Hepatic stellate cell (primary cell): ENCODE data around the gene PACS1.

Experiments used
- DNase-seq: peaks from one replicate; pipeline ENCODE4 v3.0.0; 2011; ENCODE audit warnings: low spot score

The PACS1 gene

DNA sequence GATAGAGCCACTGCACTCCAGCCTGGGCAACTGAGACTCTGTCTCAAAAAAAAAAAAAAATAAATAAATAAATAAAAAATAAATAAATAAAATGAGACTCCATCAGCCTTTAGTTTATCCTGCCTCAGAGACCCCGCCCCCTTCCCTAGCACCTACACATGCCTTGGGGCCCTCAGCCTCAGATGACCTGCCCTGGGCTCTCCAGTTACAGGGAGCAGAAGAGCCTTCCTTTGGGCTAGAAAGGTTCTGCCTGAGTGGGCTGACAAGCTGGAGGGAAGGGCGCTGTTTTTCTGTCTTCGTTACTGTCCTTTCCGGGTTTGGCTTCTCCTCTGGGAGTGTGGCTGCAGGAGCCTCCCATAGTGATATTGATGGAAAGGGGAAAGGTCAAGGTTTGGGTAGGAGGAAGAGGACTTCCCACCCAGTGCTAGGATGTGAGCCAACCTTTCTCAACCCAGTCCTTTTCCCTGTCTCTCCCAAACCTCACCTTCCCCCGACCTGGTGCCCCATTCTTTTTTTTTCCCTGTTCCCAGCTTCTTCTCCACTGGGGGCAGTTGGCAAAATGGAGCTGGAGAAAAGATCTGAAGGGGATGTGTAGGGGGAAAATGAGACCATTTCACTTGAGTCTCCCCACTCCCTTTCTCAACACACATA lies 19.4 kb upstream of the PACS1 start:
- DNase-seq, result no peak

DNA sequence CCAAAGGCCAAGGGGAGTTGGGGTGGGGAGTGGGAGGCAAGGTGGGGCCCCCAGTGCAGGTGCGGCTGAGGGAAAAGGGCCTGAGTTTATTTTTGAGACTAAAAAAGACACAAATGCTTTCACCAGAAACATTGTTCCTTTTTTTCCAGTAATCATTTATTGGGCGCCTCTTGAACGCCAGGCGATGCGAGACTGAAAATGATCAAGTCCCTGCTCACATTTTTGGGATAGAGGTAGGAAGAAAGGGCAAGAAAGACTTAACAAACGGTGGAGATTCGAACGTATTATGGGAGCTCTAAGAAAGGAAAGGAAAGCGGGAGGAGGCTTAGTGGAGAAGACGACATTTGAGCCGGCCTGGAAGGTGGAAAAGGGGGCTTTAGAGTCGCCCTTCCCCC lies 18.7 kb upstream of the PACS1 start:
- no peak for DNase-seq

DNA sequence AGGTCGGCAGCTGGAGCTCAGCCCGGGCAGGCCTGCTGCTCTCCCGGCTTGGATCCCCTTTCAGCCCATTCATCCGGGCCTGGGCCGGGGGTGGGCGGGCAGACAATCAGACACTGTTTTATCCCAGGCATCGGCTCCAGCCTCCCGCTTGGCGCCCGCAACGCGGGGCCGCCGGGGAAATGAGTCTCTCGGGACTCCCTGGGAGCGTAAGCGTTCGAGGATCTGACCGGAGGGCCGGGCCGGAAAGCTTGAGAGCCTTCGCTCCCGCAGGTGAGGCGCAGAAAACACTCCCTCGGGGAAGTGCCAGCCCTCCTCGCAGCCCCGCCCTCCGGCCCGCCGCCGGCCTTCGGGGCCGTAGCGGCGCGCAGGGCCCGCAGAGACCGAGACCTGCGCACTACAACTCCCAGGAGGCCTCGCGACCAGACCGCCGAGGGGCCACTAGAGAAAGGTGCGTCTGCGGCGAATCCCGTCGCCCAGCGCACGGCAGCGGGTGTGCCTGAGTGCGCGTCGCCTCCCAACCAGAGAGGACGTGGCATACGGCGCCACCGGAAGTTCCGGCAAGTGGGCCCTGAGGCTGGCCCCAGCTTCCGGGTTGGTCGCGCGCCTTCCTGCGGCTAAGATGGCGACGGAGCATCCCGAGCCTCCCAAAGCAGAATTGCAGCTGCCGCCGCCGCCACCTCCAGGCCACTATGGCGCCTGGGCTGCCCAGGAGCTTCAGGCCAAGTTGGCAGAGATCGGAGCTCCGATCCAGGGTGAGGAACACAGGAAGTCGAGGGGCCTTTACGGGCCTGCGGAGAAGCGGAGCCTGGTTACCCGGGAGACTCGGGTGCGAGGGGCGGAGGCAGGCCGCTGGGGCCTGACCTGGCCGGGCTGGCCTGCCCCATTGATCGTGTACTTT lies 18.1 kb upstream of the PACS1 start, which contains the start of gene SF3B2:
Gene SF3B2 (plus strand): TSS at position 599 of the 898 bp plus-strand sequence. CDS start 21 bp downstream, at position 620.
- peak; percentile 98 for DNase-seq

DNA sequence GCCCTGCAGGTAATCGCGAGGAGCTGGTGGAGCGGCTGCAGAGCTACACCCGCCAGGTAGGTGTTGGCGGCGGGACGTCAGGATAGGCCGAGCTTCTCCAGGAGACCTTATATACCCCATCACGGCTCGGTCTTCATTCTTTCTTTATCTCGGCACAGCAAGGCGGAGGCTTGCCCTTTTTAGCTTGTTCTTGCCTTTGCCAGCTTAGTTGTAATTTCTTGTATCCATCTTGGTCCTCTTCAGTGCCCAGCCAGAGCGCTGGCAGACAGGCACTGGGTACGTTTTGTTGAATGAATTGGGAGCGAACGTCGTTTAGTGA lies 17.4 kb upstream of the PACS1 start:
- DNase-seq, result no peak

DNA sequence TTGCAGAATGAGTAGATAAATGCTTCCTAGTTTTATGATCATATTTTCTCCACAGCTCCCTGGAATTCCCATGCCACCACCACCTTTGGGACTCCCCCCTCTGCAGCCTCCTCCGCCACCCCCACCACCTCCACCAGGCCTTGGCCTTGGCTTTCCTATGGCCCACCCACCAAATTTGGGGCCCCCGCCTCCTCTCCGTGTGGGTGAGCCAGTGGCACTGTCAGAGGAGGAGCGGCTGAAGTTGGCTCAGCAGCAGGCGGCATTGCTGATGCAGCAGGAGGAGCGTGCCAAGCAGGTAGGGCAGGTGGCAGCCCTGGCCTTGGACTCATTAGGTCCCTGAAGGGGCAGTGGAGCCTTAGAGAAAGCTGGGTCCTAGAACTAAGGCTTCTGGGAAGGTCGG lies 15.1 kb upstream of the PACS1 start:
- DNase-seq, result no peak

DNA sequence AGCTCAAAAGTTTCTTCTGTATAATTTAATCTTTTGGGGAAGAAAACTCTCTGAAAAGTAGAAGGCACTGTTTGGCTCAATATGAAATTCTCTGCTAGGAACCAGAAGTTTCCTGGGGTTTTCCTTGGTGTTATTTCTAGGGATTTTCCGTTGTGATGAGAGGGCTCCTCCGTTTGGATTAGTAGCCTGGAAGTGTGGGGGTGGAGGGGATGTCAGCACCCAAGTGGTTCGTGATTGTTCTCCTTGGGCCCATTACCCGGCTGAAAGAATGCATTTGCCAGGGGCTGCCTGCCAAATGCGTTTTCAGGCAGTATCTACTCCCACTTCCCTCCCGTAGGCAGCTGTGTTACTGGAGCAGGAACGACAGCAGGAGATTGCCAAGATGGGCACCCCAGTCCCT lies 13.6 kb upstream of the PACS1 start:
- no peak for DNase-seq

DNA sequence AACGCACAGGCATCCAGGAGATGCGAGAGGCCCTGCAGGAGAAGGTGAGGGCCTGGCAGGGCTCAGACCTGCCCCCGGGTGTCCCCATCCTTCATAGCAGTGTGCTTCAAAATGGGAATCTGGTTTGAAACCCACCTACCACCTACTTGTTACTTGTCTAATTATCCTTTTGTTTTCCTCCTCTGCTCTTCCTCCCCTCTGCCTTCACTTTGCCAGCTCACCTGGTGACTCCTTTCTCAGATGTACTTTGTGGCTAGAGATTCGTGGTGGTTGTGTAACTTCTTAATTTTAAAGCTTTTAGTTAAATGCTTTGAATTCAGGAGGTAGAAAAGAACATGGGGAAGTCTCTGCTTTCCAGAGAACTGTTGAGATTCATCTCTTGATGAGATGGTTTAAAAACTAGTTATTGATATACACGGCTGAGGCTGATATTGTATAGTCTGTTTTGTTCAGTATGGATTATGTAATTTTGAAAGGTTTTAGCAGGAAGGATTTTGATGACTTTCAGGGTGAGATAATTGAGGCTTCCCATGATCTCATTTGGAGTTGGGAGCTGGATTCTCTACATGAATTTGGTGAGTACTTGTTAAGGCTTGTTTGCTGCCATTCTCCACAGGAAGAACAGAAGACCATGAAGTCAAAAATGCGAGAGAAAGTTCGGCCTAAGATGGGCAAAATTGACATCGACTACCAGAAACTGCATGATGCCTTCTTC lies 9.9 kb upstream of the PACS1 start:
- no peak for DNase-seq

DNA sequence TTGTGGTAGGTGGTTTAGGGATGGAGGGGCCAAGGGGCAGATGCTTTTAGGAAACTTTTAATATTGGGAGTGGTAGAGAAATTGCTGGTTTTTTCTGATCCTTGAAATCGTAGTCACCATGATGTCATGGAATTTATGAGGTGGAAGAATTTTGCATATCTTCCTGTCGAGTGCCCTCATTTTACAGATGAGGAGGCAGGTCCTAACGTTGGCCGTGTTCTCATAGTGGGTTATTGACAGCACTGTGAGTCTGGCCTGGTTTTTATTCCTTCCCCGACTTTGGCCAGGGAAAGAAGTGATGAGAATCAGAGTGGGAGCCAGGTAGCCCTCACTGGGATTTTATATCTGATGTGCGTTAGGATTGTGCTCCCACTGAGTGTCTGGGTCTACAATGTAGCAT lies 8.8 kb upstream of the PACS1 start:
- no peak for DNase-seq

DNA sequence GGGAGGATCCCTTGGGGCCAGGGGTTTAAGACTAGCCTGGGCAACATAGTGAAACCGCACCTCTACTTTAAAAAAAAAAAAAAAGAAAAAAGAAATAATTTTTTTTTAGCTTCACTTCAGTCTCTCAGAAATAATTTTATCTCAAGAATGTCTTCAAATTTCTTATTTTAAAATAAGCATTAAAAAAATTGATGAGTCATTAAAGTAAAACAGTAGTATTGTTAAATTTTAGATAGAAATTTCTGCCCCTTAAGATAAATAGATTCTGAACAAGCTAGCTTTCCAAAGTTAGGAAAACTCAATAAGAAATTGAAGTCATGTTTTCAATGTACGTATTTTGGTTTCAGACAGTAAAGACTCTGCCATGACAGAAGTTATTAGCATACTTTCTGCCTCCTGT lies 7.7 kb upstream of the PACS1 start:
- no peak for DNase-seq

DNA sequence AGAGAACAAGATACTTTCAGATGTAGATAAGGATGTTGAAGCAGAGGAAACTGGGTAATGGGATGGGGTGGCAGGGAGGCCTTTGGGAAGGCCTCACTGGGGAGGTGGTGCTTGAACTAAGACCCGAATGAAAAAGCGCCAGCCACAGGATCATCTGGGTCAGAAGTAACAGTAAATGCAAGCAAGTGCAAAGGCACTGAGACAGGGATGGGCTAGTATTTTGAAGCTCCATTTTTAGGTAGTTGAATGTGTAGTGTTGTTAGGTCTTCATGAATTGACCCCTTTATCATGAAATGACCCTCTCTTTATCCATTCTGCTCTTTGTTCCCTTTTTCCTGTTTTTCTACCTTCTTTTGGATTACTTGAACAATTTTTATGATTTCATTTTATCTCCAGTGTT lies 6.2 kb upstream of the PACS1 start:
- no peak for DNase-seq

DNA sequence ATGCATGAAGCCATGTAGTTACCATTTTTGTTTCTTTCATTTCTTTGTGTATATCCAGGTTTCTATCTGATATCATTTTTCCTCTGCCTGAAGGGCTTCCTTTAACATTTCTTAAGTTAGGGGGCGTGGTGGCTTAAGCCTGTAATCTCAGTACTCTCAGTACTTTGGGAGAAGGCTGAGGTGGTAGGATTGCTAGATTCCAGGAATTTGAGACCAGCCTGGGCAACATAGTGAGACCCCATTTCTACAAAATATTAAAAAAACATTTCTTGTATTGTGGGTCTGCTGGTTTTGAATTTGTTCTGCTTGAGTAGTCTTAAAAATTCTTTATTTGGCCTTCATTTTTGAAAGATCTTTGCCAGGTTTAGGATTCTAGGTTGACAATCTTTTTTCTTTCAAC lies 5.5 kb upstream of the PACS1 start:
- DNase-seq, result no peak

DNA sequence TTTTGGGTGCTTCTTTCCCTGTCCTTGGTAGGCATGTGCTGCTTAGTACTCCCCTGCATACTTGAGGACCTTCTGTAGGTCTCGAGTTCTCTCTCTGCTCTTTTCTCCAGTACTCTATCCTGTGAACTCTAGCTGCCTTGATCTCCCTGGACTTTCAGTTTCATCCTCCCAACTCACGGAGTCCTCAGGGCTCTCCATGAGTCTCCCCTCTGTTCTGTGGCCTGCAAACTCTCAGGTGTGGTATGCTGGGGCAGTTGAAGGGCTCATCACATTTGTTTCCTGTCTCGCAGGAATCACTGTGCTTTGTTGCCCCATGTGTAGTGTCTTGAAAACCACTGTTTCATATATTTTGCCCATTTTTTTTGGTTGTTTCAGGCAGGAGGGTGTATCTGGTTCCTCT lies 3.3 kb upstream of the PACS1 start:
- DNase-seq, result no peak

DNA sequence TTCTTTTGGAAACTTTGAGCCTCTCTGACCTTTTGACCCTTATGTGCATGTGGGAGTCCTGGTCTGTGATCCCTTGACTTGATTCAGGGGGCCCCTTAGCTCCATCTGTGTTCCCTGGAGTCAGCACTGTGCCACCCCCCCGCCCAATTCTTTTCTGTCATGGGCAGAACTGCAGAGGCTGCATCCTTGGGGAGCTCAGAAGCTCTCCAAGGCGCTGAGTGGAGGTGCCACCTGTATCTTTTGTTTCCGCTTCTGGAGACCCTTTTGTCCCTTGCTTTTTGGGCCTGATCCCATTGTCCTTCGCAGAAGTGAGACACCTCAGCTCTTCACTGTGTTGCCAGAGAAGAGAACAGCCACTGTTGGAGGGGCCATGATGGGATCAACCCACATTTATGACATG lies 2.4 kb upstream of the PACS1 start:
- DNase-seq, result no peak

DNA sequence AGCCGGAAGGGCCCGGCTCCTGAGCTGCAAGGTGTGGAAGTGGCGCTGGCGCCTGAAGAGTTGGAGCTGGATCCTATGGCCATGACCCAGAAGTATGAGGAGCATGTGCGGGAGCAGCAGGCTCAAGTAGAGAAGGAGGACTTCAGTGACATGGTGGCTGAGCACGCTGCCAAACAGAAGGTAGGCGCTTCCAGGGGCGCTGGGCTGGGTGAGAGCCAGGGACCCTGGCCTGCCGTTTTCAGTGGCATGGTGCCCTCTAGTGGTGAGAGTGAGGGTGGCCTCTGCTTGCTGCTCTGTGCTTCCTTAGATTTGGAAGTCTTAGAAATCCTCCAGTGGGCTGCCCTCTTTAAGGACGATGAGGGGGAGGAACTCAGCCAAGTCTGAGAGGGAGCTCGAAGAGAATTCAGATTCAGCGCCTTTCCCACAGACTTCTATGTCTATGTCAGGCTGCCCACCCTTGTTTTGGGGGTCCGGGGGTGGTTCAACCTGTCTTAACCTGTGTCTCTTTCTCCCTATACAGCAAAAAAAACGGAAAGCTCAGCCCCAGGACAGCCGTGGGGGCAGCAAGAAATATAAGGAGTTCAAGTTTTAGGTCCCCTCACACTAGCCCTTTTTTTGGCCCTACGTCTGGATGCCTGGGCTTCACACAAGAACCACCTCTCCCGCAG lies 1.8 kb upstream of the PACS1 start:
- DNase-seq, result peak; percentile 71

DNA sequence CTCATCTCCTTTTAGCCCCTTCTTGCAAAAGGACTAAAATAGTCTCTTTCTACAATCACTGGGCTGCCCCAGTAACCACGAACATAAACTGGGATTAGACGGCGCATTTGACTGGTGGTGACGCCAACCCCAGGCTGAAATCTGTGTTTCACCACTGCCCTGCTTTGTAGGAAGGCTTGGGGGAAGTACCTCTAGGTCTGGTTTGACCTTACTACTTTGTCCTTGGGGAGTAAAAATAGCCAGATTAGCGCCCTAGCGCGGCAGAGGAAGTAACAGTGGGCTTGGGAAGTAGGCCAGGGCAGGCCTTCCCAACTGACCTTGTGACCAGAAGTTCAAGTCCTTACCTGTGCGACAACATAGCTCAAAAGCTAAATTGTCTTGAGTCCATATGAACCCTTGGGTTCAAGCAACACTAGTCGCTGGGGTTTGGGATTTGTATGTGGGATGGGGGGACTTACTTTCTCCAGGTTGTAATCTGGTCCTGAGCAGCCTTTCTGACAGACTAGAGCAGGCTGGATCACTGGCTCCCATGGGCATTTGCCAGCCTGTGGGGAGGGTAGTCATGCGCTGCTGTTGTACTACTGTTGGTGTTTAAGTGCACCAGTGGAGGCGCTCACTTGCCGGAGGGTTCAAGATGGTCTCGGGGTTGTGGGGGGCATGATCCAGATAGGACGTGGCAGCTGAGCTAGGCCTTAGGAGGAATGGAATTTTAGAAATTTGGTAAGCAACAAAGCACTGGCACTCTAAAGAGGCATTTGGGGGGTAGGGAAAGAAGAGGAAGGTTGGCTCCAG lies 953 bp upstream of the PACS1 start:
- peak; percentile 67 for DNase-seq

DNA sequence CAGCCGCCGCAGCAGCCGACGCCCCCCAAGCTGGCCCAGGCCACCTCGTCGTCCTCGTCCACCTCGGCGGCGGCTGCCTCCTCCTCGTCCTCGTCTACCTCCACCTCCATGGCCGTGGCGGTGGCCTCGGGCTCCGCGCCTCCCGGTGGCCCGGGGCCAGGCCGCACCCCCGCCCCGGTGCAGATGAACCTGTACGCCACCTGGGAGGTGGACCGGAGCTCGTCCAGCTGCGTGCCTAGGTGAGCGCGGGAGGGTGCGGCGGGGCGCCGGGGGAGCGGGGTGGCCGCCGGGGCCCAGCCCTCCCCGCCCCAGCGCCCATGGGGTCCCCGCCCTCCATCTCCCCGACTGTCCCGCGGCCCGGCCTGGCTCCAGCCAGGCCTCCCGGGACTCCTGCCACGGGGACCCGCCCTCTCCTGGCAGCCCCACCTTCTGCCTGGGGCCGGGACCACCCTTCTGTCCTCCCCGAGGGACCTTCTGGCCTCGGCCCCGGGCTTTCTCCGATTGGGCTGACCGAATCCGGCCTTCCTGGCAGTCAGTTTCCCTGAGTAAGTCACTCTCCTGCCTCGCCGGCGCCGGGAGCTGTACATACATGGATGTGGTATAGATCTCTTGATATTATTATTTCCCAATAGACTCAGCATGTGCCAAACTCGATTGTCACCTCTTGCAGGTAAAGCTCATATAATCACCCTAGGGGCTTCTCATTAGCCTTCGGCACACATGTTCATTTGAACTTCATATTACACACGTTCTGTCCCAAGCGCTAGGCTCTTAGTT lies 720 bp downstream of the PACS1 start:
- peak; percentile 41 for DNase-seq

DNA sequence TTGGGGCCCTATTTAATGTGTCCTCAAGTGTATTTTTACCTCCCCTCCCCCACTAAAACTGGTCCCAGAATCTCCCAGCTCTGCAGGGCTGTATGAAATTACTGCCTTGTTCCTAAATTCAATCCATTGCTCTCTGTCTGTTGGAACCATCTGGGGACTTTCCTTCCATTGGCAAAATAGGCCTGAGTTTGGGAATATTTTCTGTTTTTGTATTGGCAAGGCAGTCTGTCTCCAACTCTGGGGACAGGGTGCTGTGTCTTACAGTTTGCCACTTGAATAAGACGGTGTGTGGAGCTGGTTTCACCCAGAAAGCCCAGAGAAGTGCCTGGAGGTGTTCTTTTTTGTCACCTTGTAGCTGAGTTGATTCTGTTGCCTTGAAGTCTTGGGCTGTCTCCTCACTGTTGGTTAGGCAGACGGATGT lies 1.3 kb downstream of the PACS1 start:
- no peak for DNase-seq

DNA sequence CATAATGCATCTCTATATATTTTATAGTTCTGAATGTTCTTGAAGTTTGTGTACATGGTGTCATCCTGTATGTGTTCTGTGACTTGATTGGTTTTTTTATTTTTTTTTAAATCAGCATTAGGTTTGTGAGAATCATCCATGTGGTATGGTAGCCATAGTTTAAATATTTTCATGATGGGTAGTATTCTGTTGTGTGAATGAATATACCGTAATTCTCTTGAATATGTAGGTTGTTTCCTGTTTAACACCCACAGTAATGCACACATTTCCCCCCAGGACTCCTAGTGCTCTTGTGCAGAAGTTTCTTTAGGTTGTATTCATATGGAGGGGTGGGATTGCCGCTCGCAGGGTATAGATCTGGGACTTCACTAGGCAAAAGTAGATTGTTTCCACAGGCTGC lies 2.0 kb downstream of the PACS1 start:
- DNase-seq, result no peak

DNA sequence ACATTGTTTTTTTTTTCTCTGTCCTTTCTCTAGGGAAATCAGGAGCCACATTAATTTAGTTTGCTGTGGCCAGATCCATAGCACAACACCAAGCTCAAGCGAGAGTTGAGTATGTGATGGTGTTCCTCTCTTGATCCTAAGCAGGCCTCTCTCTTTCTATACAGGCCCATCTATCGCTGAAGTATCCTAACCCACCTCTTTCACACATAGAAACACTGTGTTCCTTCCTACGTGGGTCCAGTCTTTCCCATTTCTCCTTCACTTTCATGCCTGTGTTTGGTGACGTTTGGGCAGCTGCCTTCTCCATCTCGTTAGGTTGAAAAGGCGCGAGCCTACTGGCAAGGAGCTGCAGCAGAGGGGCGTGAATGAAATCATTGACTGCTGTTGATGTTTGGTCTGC lies 2.4 kb downstream of the PACS1 start:
- DNase-seq, result no peak

DNA sequence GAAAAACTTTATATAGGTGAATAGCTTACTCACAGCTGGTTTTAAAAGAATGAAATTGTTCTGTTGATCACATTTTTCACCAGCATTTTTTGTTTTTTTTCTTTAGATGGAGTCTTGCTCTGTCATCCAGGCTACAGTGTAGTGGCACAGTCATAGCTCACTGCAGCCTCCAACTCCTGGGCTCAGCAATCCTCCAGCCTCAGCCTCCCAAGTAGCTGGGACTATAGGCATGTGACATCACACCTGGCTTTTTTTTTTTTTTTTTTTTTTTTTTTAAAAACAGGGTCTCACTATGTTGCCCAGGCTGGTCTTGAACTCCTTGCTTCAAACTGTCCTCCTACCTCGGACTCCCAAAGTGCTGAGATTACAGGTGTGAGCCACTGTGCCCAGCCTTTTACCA lies 3.6 kb downstream of the PACS1 start:
- no peak for DNase-seq

DNA sequence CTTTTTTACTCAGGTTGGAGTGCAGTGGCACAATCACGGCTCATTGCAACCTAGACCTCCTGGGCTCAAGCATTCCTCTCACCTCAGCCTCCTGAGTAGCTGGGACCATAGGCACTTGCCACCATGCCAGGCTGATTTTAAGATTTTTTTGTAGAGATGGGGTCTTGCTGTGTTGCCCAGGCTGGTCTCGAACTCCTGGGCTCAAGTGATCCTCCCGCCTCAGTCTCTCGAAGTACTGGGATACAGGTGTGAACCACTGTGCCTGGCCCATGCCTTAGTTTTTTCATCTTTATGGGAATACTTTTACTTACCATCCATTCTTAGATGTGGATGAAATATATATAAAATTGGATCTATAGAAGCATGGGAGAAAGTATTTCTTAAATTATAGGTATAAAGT lies 5.2 kb downstream of the PACS1 start:
- no peak for DNase-seq
